GM23338 (cell line): ENCODE data around the gene CFAP92. TPM values are rescaled to one million over a fixed set of nuclear protein-coding genes. Genes with fewer than 3 reads are reported as not detected.

Experiments used
- ATAC-seq: fragments of 200-7000 bp; cut with Tn5 transposase; 3 replicates; pipeline ENCODE4 v1.9.1; 2020
- DNase-seq: peaks from one replicate; pipeline ENCODE4 v3.0.0-alpha.2; 2015; ENCODE audit warnings: low spot score
- H2AFZ ChIP-seq: fragments of 200-600 bp; sonication (generic); 2 replicates; pipeline ENCODE4 v1.8.0; 2016; ENCODE audit warnings: antibody characterized with exemption, mild to moderate bottlenecking, moderate library complexity
- H3F3A ChIP-seq: fragments of 200-600 bp; sonication (generic); replicated peaks from 2 replicates; pipeline ENCODE4 v1.8.0; 2017; ENCODE audit warnings: antibody characterized with exemption, mixed run types, low read depth
- H3K27ac ChIP-seq: fragments of 200-600 bp; sonication (generic); 2 replicates; pipeline ENCODE4 v1.6.1; 2016; ENCODE audit warnings: low read depth
- H3K27me3 ChIP-seq: fragments of 200-600 bp; sonication (generic); 2 replicates; pipeline ENCODE4 v1.8.0; 2016; ENCODE audit warnings: mild to moderate bottlenecking, mixed run types, moderate library complexity; ENCODE audit not compliant: insufficient read depth
- H3K36me3 ChIP-seq: fragments of 200-600 bp; sonication (generic); 2 replicates; pipeline ENCODE4 v1.8.0; 2016; ENCODE audit warnings: mild to moderate bottlenecking; ENCODE audit not compliant: insufficient read depth
- H3K4me1 ChIP-seq: fragments of 200-600 bp; sonication (generic); 2 replicates; pipeline ENCODE4 v1.8.0; 2016; ENCODE audit warnings: mild to moderate bottlenecking, moderate library complexity; ENCODE audit not compliant: insufficient read depth
- H3K4me2 ChIP-seq: fragments of 200-600 bp; sonication (generic); 2 replicates; pipeline ENCODE4 v1.7.1; 2017; ENCODE audit warnings: mixed run types
- H3K4me3 ChIP-seq: fragments of 200-600 bp; sonication (generic); 2 replicates; pipeline ENCODE4 v1.6.1; 2016; ENCODE audit warnings: mixed run types
- H3K79me2 ChIP-seq: fragments of 200-600 bp; sonication (generic); replicated peaks from 2 replicates; pipeline ENCODE4 v1.8.0; 2017; ENCODE audit warnings: mild to moderate bottlenecking; ENCODE audit not compliant: insufficient read depth
- H3K9me2 ChIP-seq: fragments of 200-600 bp; sonication (generic); 2 replicates; pipeline ENCODE4 v1.8.0; 2017; ENCODE audit not compliant: insufficient read depth
- H4K20me1 ChIP-seq: fragments of 200-600 bp; sonication (generic); replicated peaks from 2 replicates; pipeline ENCODE4 v1.8.0; 2017; ENCODE audit warnings: mild to moderate bottlenecking; ENCODE audit not compliant: insufficient read depth
- H3K27ac Mint-ChIP-seq: 2 replicates; pipeline ENCODE4 v1.8.0; 2020; ENCODE audit warnings: inconsistent platforms, mild to moderate bottlenecking, moderate library complexity, mixed read lengths
- H3K27me3 Mint-ChIP-seq: 3 replicates; pipeline ENCODE4 v1.8.0; 2022; ENCODE audit warnings: low read depth, mild to moderate bottlenecking, moderate library complexity, mixed read lengths, inconsistent platforms; ENCODE audit not compliant: insufficient read depth, poor library complexity
- H3K36me3 Mint-ChIP-seq: 3 replicates; pipeline ENCODE4 v1.8.0; 2021; ENCODE audit warnings: low read depth, mild to moderate bottlenecking, inconsistent platforms, moderate library complexity, mixed read lengths
- H3K4me1 Mint-ChIP-seq: 3 replicates; pipeline ENCODE4 v1.8.0; 2020; ENCODE audit warnings: mild to moderate bottlenecking, inconsistent platforms, mixed read lengths
- H3K4me3 Mint-ChIP-seq: 3 replicates; pipeline ENCODE4 v1.8.0; 2021; ENCODE audit warnings: moderate library complexity, mild to moderate bottlenecking, inconsistent platforms, mixed read lengths
- H3K9me3 Mint-ChIP-seq: 3 replicates; pipeline ENCODE4 v1.8.0; 2020; ENCODE audit warnings: moderate library complexity, mild to moderate bottlenecking, inconsistent platforms, mixed read lengths
- CREB1 ChIP-seq: fragments of 250-450 bp; sonication (Bioruptor Pico); IDR thresholded peaks from 2 replicates; pipeline ENCODE4 v1.5.0; 2020; ENCODE audit warnings: low read depth, mild to moderate bottlenecking, moderate library complexity
- ETS1 ChIP-seq: IDR thresholded peaks from 2 replicates; pipeline ENCODE4 v1.6.1; 2016; ENCODE audit warnings: antibody characterized with exemption
- JUNB ChIP-seq: IDR thresholded peaks from one replicate; pipeline ENCODE4 v1.6.1; 2016; ENCODE audit warnings: antibody characterized with exemption; ENCODE audit not compliant: unreplicated experiment
- NANOG ChIP-seq: IDR thresholded peaks from 2 replicates; pipeline ENCODE4 v1.6.1; 2016; ENCODE audit warnings: antibody characterized with exemption, borderline replicate concordance
- ZNF114 ChIP-seq: fragments of 250-450 bp; sonication (Bioruptor Pico); IDR thresholded peaks from 2 replicates; pipeline ENCODE4 v1.5.0; 2020; ENCODE audit warnings: mild to moderate bottlenecking, moderate library complexity
- ZNF331 ChIP-seq: fragments of 250-450 bp; sonication (Bioruptor Pico); IDR thresholded peaks from 2 replicates; pipeline ENCODE4 v1.5.0; 2020; ENCODE audit warnings: low read depth, mild to moderate bottlenecking, moderate library complexity
- ZNF462 ChIP-seq: fragments of 250-450 bp; sonication (Bioruptor Pico); IDR thresholded peaks from 2 replicates; pipeline ENCODE4 v1.5.0; 2020; ENCODE audit warnings: mild to moderate bottlenecking, moderate library complexity
- polyA plus RNA-seq: library from polyadenylated mRNA; unstranded; fragments of >200 nt; fragmentation: Nextera tagmentation; extraction: Ambion mirVana; gene quantifications from 2 replicates; pipeline ENCODE4 v1.2.1, GENCODE V29; 2016
- total RNA-seq: library from RNA; depleted of rRNA; stranded (reverse); fragments of >200 nt; shearing (Covaris generic); gene quantifications from 2 replicates; pipeline ENCODE4 v1.2.3, GENCODE V29; 2014
- TF ChIP-seq, protein P1 (sequence below), 2 experiments: fragments of 200-600 bp in 1 of 2; sonication (generic) in 1 of 2; conservative IDR thresholded peaks; 2 replicates each; pipeline versions ENCODE4 v1.5.1 to v1.6.1; 2016 to 2017; ENCODE audit warnings: antibody characterized with exemption in 2 of 2, low read depth in 2 of 2, mild to moderate bottlenecking in 2 of 2, moderate library complexity in 1 of 2

Gene CFAP92
- total and polyA plus RNA-seq, 2 experiments from 2014 or later, result 1.6 to 2.3 TPM

- H3K4me1 ChIP-seq, result no peaks in the 10 kb centered on the region; the same call in 1 of the 2 replicates
Observed at GRCh38 chr3:129017484-129017899, 23.6 kb upstream of the CFAP92 start.

More at GRCh38 chr3:129017484-129017899, 23.6 kb upstream of the CFAP92 start:
- Mint-ChIP-seq H3K9me3 (no peaks in the 10 kb centered on the region), H3K27ac (no peak overlapping the region), H3K27me3 (peaks cover 3% of the 10 kb centered on the region), H3K4me3 (no peak overlapping the region), H3K36me3 (no peaks in the 10 kb centered on the region; the same call in 2 of the 3 replicates), H3K4me1 (peaks cover 9% of the 10 kb centered on the region; the same call in 2 of the 3 replicates)
- Histone ChIP-seq H3K27me3 (no peaks in the 10 kb centered on the region), H2AFZ (no peak overlapping the region), H3K27ac (no peak overlapping the region), H3K9me2 (no peaks in the 10 kb centered on the region), H4K20me1 (no peaks in the 10 kb centered on the region), H3F3A (no peaks in the 10 kb centered on the region), H3K36me3 (no peaks in the 10 kb centered on the region), H3K79me2 (no peaks in the 10 kb centered on the region), H3K4me2 (no peak overlapping the region), H3K4me3 (no peak overlapping the region)
- DNase-seq (no peak), ATAC-seq (no peak)
- no peak for TF ChIP-seq ZNF462 (CRISPR knock-in tag)
- TF ChIP-seq ZNF331 (CRISPR knock-in tag), result no peak
- TF ChIP-seq CREB1 (CRISPR knock-in tag), result no peak
- TF ChIP-seq, protein P1, sequence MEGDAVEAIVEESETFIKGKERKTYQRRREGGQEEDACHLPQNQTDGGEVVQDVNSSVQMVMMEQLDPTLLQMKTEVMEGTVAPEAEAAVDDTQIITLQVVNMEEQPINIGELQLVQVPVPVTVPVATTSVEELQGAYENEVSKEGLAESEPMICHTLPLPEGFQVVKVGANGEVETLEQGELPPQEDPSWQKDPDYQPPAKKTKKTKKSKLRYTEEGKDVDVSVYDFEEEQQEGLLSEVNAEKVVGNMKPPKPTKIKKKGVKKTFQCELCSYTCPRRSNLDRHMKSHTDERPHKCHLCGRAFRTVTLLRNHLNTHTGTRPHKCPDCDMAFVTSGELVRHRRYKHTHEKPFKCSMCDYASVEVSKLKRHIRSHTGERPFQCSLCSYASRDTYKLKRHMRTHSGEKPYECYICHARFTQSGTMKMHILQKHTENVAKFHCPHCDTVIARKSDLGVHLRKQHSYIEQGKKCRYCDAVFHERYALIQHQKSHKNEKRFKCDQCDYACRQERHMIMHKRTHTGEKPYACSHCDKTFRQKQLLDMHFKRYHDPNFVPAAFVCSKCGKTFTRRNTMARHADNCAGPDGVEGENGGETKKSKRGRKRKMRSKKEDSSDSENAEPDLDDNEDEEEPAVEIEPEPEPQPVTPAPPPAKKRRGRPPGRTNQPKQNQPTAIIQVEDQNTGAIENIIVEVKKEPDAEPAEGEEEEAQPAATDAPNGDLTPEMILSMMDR (conservative IDR thresholded peaks at IDR 0.05; ENCODE audit: low read depth in 2 of 2), result no peak
- no peak for TF ChIP-seq JUNB
- no peak for TF ChIP-seq NANOG
- no peak for TF ChIP-seq ETS1
- TF ChIP-seq ZNF114 (CRISPR knock-in tag), result no peak
